Measurements from ENCODE around the gene TAF1C.

DNA sequence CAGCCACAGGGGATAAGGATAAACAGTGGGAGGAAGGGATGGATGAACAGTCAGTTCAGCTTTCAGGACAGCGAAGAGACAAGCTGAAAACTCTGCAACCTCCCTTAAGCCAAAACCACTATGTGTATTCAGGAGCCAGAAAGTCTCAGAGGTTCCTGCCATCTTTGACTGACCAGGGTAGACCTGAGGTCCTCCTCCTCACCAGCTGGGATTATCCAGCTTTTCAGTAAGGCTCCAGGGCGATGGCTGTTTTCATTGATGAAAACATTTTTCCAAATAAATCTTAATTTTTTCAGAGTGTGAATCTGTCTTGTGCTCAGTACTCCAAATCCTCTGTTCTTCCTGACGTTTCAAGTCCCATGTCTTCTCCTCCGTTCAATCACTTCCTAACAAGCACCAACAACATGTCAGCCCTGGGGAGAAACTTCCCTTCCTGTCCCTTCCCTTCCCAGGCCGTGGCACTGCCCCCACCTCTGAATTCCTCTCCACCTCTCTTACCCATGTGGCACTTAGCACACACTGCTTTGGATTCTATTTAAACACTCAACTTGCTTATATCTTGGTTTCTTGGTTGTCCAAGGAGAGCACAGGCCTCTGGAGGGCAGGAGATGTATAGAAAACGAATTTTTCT is 47.1 kb downstream of the TAF1C start:
- TF ChIP-seq, protein P1, sequence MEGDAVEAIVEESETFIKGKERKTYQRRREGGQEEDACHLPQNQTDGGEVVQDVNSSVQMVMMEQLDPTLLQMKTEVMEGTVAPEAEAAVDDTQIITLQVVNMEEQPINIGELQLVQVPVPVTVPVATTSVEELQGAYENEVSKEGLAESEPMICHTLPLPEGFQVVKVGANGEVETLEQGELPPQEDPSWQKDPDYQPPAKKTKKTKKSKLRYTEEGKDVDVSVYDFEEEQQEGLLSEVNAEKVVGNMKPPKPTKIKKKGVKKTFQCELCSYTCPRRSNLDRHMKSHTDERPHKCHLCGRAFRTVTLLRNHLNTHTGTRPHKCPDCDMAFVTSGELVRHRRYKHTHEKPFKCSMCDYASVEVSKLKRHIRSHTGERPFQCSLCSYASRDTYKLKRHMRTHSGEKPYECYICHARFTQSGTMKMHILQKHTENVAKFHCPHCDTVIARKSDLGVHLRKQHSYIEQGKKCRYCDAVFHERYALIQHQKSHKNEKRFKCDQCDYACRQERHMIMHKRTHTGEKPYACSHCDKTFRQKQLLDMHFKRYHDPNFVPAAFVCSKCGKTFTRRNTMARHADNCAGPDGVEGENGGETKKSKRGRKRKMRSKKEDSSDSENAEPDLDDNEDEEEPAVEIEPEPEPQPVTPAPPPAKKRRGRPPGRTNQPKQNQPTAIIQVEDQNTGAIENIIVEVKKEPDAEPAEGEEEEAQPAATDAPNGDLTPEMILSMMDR (conservative IDR thresholded peaks at IDR 0.05 in 1 of 2, IDR thresholded peaks at IDR 0.05 in 1 of 2; ENCODE audit: extremely low read depth in 1 of 2, insufficient read depth in 1 of 2, low read depth in 1 of 2, low read length in 2 of 2): no peak
- TF ChIP-seq EZH2 (IDR thresholded peaks at IDR 0.05; ENCODE audit: borderline replicate concordance, low read length): no peak
